ENCODE data around the gene PTPRJ. TPM values are rescaled to one million over a fixed set of nuclear protein-coding genes. Genes with fewer than 3 reads are reported as not detected.

The PTPRJ gene
- total and polyA plus RNA-seq, 9 of the 15 experiments (the other 6 are each of a cell fraction or from before 2014, with no cell fraction given), result 0.56 to 10.7 (median 4.8) TPM

- no peak for TF ChIP-seq ZNF395 (CRISPR knock-in tag; IDR thresholded peaks at IDR 0.05)
- TF ChIP-seq ESRRA (IDR thresholded peaks at IDR 0.05; ENCODE audit: borderline replicate concordance, low read depth), result peak; percentile 72; the same call in 1 of the 2 replicates
- no peak for TF ChIP-seq MIER1 (IDR thresholded peaks at IDR 0.05; ENCODE audit: low read depth)
- TF ChIP-seq OTX1 (CRISPR knock-in tag; IDR thresholded peaks at IDR 0.05), result no peak
- no peak for TF ChIP-seq GATAD2A (IDR thresholded peaks at IDR 0.05)
- TF ChIP-seq SRSF7 (optimal IDR thresholded peaks at IDR 0.05; ENCODE audit: low read depth, low read length), result no peak
- TF ChIP-seq ZNF764 (CRISPR knock-in tag; IDR thresholded peaks at IDR 0.05; ENCODE audit: low read depth), result no peak
- TF ChIP-seq, protein P1, sequence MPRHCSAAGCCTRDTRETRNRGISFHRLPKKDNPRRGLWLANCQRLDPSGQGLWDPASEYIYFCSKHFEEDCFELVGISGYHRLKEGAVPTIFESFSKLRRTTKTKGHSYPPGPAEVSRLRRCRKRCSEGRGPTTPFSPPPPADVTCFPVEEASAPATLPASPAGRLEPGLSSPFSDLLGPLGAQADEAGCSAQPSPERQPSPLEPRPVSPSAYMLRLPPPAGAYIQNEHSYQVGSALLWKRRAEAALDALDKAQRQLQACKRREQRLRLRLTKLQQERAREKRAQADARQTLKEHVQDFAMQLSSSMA (CRISPR knock-in tag; IDR thresholded peaks at IDR 0.05), result no peak
- TF ChIP-seq IFI16 (CRISPR knock-in tag; IDR thresholded peaks at IDR 0.05), result no peak
- TF ChIP-seq CTBP1 (IDR thresholded peaks at IDR 0.05; ENCODE audit: borderline replicate concordance), result peak; percentile 22; the same call in 1 of the 2 replicates
- no peak for TF ChIP-seq NFE2L1 (tag; IDR thresholded peaks at IDR 0.05; ENCODE audit: borderline replicate concordance, low read depth)
- no peak for TF ChIP-seq GTF2A2 (tag; IDR thresholded peaks at IDR 0.05)
- TF ChIP-seq NEUROD1 (IDR thresholded peaks at IDR 0.05; ENCODE audit: borderline replicate concordance, low read depth, low read length, partially characterized antibody), result no peak
- TF ChIP-seq BCL6 (CRISPR knock-in tag; IDR thresholded peaks at IDR 0.05), result no peak
- no peak for TF ChIP-seq DDX20 (tag; IDR thresholded peaks at IDR 0.05; ENCODE audit: low read depth)
- no peak for TF ChIP-seq NFATC3 (IDR thresholded peaks at IDR 0.05)
- TF ChIP-seq, protein P2, sequence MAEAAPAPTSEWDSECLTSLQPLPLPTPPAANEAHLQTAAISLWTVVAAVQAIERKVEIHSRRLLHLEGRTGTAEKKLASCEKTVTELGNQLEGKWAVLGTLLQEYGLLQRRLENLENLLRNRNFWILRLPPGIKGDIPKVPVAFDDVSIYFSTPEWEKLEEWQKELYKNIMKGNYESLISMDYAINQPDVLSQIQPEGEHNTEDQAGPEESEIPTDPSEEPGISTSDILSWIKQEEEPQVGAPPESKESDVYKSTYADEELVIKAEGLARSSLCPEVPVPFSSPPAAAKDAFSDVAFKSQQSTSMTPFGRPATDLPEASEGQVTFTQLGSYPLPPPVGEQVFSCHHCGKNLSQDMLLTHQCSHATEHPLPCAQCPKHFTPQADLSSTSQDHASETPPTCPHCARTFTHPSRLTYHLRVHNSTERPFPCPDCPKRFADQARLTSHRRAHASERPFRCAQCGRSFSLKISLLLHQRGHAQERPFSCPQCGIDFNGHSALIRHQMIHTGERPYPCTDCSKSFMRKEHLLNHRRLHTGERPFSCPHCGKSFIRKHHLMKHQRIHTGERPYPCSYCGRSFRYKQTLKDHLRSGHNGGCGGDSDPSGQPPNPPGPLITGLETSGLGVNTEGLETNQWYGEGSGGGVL (CRISPR knock-in tag; IDR thresholded peaks at IDR 0.05), result no peak
- no peak for TF ChIP-seq ZNF644 (tag; IDR thresholded peaks at IDR 0.05; ENCODE audit: low read depth)
- TF ChIP-seq FOXK2 (conservative IDR thresholded peaks at IDR 0.05 in 1 of 2, IDR thresholded peaks at IDR 0.05 in 1 of 2; ENCODE audit: low read depth in 2 of 2), result no peak
- TF ChIP-seq KLF16 (IDR thresholded peaks at IDR 0.05), result no peak
- TF ChIP-seq ZNF12 (CRISPR knock-in tag; IDR thresholded peaks at IDR 0.05), result no peak
- TF ChIP-seq DLX4 (CRISPR knock-in tag; IDR thresholded peaks at IDR 0.05), result no peak
- TF ChIP-seq HEY1 (CRISPR knock-in tag; IDR thresholded peaks at IDR 0.05; ENCODE audit: borderline replicate concordance), result no peak
- no peak for TF ChIP-seq HNRNPUL1 (IDR thresholded peaks at IDR 0.05; ENCODE audit: low read length)
- no peak for TF ChIP-seq SNIP1 (IDR thresholded peaks at IDR 0.05; ENCODE audit: low read depth)
- TF ChIP-seq SREBF1 (IDR thresholded peaks at IDR 0.05; ENCODE audit: borderline replicate concordance, low read depth, low read length), result no peak
These were observed 75.2 kb downstream of the PTPRJ start (continued) for GRCh38 chr11:48055292-48056132.

Measured in K562 (cell line).